PC-3 (cell line): Measurements from ENCODE around the gene SLIT1. TPM values are rescaled to one million over a fixed set of nuclear protein-coding genes. Genes with fewer than 3 reads are reported as not detected.

Experiments
- ATAC-seq: fragments of 200-7000 bp; cut with Tn5 transposase; 2 replicates; pipeline ENCODE4 v1.9.1; 2020; ENCODE audit warnings: mild to moderate bottlenecking, moderate library complexity
- BruUV-seq: library from RNA; stranded (reverse); fragments of 400-500 nt; replicated peaks from 2 replicates; lab custom pipeline; 2021; lab: Mats Ljungman, UMichigan
- CTCF ChIA-PET: fragments of 300-600 bp; sonication (Branson Sonifier 250); formaldehyde crosslinking; loops from one replicate; lab custom pipeline; 2022; ENCODE audit warnings: antibody characterized with exemption; lab: Charles Lee
- POLR2A ChIA-PET: fragments of 300-600 bp; sonication (Branson Sonifier 250); formaldehyde crosslinking; loops from one replicate; lab custom pipeline; 2022; ENCODE audit warnings: antibody characterized with exemption; ENCODE audit not compliant: unreplicated experiment; lab: Charles Lee
- DNase-seq: peaks from one replicate; pipeline ENCODE4 v3.0.0-alpha.2; 2015
- H2AFZ ChIP-seq: fragments of 300-600 bp; sonication (generic); 2 replicates; pipeline ENCODE4 v1.6.0; 2016; ENCODE audit warnings: antibody characterized with exemption, low read length
- H3F3A ChIP-seq: fragments of 300-600 bp; sonication (generic); one replicate; pipeline ENCODE4 v1.6.0; 2017; ENCODE audit warnings: antibody characterized with exemption, low read length, control low read depth, mild to moderate bottlenecking; ENCODE audit not compliant: unreplicated experiment
- H3K27ac ChIP-seq: fragments of 300-600 bp; sonication (generic); 2 replicates; pipeline ENCODE4 v1.5.1; 2016; ENCODE audit warnings: mild to moderate bottlenecking, low read length
- H3K27me3 ChIP-seq: fragments of 300-600 bp; sonication (generic); 2 replicates; pipeline ENCODE4 v1.6.1; 2016; ENCODE audit warnings: low read length, mixed read lengths
- H3K36me3 ChIP-seq: fragments of 300-600 bp; sonication (generic); 2 replicates; pipeline ENCODE4 v1.6.1; 2016; ENCODE audit warnings: low read depth, mixed run types, low read length, mixed read lengths
- H3K4me1 ChIP-seq: fragments of 300-600 bp; sonication (generic); 2 replicates; pipeline ENCODE4 v1.5.1; 2016; ENCODE audit warnings: low read length; ENCODE audit not compliant: insufficient read depth
- H3K4me2 ChIP-seq: fragments of 300-600 bp; sonication (generic); 2 replicates; pipeline ENCODE4 v1.6.0; 2016; ENCODE audit warnings: low read length
- H3K4me3 ChIP-seq: fragments of 300-600 bp; sonication (generic); 2 replicates; pipeline ENCODE4 v1.5.1; 2016; ENCODE audit warnings: mild to moderate bottlenecking, low read length, mixed read lengths
- H3K79me2 ChIP-seq: fragments of 300-600 bp; sonication (generic); 2 replicates; pipeline ENCODE4 v1.6.1; 2017; ENCODE audit warnings: low read length, mixed read lengths
- H3K9ac ChIP-seq: fragments of 300-600 bp; sonication (generic); 2 replicates; pipeline ENCODE4 v1.6.0; 2016; ENCODE audit warnings: mild to moderate bottlenecking, low read length
- H3K9me2 ChIP-seq: fragments of 300-600 bp; sonication (generic); replicated peaks from 2 replicates; pipeline ENCODE4 v1.6.1; 2016; ENCODE audit warnings: mixed run types, low read length, mixed read lengths
- H3K9me3 ChIP-seq: fragments of 300-600 bp; sonication (generic); 2 replicates; pipeline ENCODE4 v1.6.1; 2016; ENCODE audit warnings: low read length, mixed read lengths
- H4K20me1 ChIP-seq: fragments of 300-600 bp; sonication (generic); 2 replicates; pipeline ENCODE4 v1.6.1; 2016; ENCODE audit warnings: low read length, mixed read lengths
- CTCF ChIP-seq: fragments of 300-600 bp; sonication (generic); conservative IDR thresholded peaks from 2 replicates; pipeline ENCODE4 v1.5.1; 2017; ENCODE audit warnings: antibody characterized with exemption, low read depth, mild to moderate bottlenecking, low read length
- EZH2 ChIP-seq: fragments of 300-600 bp; sonication (generic); IDR thresholded peaks from one replicate; pipeline ENCODE4 v1.6.1; 2017; ENCODE audit warnings: antibody characterized with exemption, mild to moderate bottlenecking, low read length; ENCODE audit not compliant: unreplicated experiment
- EZH2phosphoT487 ChIP-seq: fragments of 300-600 bp; sonication (generic); IDR thresholded peaks from 2 replicates; pipeline ENCODE4 v1.6.1; 2018; ENCODE audit warnings: mild to moderate bottlenecking, antibody characterized with exemption, low read length, borderline replicate concordance
- intact Hi-C: fragments of 100-400 bp; cut with micrococcal nuclease; formaldehyde crosslinking; loops from 2 replicates; pipeline ENCODE4 v1.9.0; 2023
- total RNA-seq: library from RNA; depleted of rRNA; stranded (reverse); fragments of >200 nt; gene quantifications from 2 replicates; pipeline ENCODE4 v1.2.3, GENCODE V29; 2014

The SLIT1 gene
- total RNA-seq, 1 experiment from 2014 or later = not detected

GRCh38 chr10:97029271-97029670, 156.5 kb downstream of the SLIT1 start:
- no peaks in the 10 kb centered on the region for H3K27me3 ChIP-seq
- no peaks in the 10 kb centered on the region; the same call in 1 of the 2 replicates for H3K36me3 ChIP-seq
- no peak for ATAC-seq
- no peak overlapping the region for H3K9ac ChIP-seq
- DNase-seq = no peak
- H3K9me3 ChIP-seq = no peaks in the 10 kb centered on the region
- H3K4me1 ChIP-seq = peaks cover 22% of the 10 kb centered on the region
- intact Hi-C loops = loop anchor here (5.0 to 10.0 kb wide), 2 partner anchors 197 to 264 kb away; partner anchors contain the start of gene LCOR
- ChIA-PET CTCF (no interaction called here), POLR2A (no interaction called here)
- no peak overlapping the region for H2AFZ ChIP-seq
- no peaks in the 10 kb centered on the region for H3K79me2 ChIP-seq
- no peak overlapping the region for H3K4me3 ChIP-seq
- H4K20me1 ChIP-seq = no peaks in the 10 kb centered on the region
- TF ChIP-seq EZH2phosphoT487 = no peak
- no peak for TF ChIP-seq EZH2
- TF ChIP-seq CTCF = no peak
- H3K4me2 ChIP-seq = no peak overlapping the region
- no peaks in the 10 kb centered on the region for H3F3A ChIP-seq
- H3K27ac ChIP-seq = no peak overlapping the region
- no TSS peak for BruUV-seq
- H3K9me2 ChIP-seq = no peaks in the 10 kb centered on the region

- no TSS peak for BruUV-seq
- H3K9me2 ChIP-seq = no peaks in the 10 kb centered on the region
- no peaks in the 10 kb centered on the region for H3F3A ChIP-seq
- peaks cover 27% of the 10 kb centered on the region for H3K4me1 ChIP-seq
- TF ChIP-seq EZH2phosphoT487 (no peak), EZH2 (no peak), CTCF (no peak)
- no peaks in the 10 kb centered on the region for H3K9me3 ChIP-seq
- no peak overlapping the region for H2AFZ ChIP-seq
- no peaks in the 10 kb centered on the region; the same call in 1 of the 2 replicates for H3K36me3 ChIP-seq
- no peaks in the 10 kb centered on the region for H3K27me3 ChIP-seq
- H3K79me2 ChIP-seq = no peaks in the 10 kb centered on the region
- intact Hi-C loops = loop anchor here (5.0 to 10.0 kb wide), 2 partner anchors 197 to 264 kb away; partner anchors contain the start of gene LCOR
- DNase-seq (no peak), ATAC-seq (no peak)
- ChIA-PET CTCF (no interaction called here), POLR2A (no interaction called here)
- H3K27ac ChIP-seq = 0 out of 2 replicates have a peak overlapping the region, but pooled peaks have one; percentile 13
- H3K9ac ChIP-seq = no peak overlapping the region
- H3K4me2 ChIP-seq = peak overlapping the region; percentile 44; the same call in 1 of the 2 replicates
- no peaks in the 10 kb centered on the region for H4K20me1 ChIP-seq
- no peak overlapping the region for H3K4me3 ChIP-seq
Observed at GRCh38 chr10:97028832-97029178, 157.0 kb downstream of the SLIT1 start.

GRCh38 chr10:97028126-97028831, 157.5 kb downstream of the SLIT1 start:
- no peak for TF ChIP-seq EZH2phosphoT487
- TF ChIP-seq EZH2 = no peak
- TF ChIP-seq CTCF = no peak
- no peaks in the 10 kb centered on the region for H3K27me3 ChIP-seq
- CTCF ChIA-PET = no interaction called here
- BruUV-seq = no TSS peak
- H3F3A ChIP-seq = no peaks in the 10 kb centered on the region
- ATAC-seq (peak; percentile 39; the same call in 1 of the 2 replicates), DNase-seq (peak; percentile 59)
- H3K9me2 ChIP-seq = no peaks in the 10 kb centered on the region
- POLR2A ChIA-PET = no interaction called here
- peak overlapping the region; percentile 44; the same call in 1 of the 2 replicates for H3K4me2 ChIP-seq
- no peak overlapping the region for H2AFZ ChIP-seq
- no peaks in the 10 kb centered on the region for H3K9me3 ChIP-seq
- no peak overlapping the region for H3K9ac ChIP-seq
- no peak overlapping the region for H3K27ac ChIP-seq
- intact Hi-C loops = loop anchor here (5.0 to 10.0 kb wide), 2 partner anchors 196 to 263 kb away; partner anchors contain the start of gene LCOR
- H3K79me2 ChIP-seq = no peaks in the 10 kb centered on the region
- H3K36me3 ChIP-seq = no peaks in the 10 kb centered on the region; the same call in 1 of the 2 replicates
- H3K4me1 ChIP-seq = peaks cover 32% of the 10 kb centered on the region
- H3K4me3 ChIP-seq = no peak overlapping the region
- H4K20me1 ChIP-seq = no peaks in the 10 kb centered on the region
